AG09319 (cell line): Measurements from ENCODE around the gene MGST2.
A peak's percentile ranks its signal among the peaks of the same experiment; 100 is the strongest.

ENCODE experiments used
- DNase-seq: peaks from one replicate; pipeline ENCODE4 v3.0.0-alpha.2; 2010; ENCODE audit warnings: low read depth; ENCODE audit errors: extremely low read depth
- TF ChIP-seq, protein P1 (sequence below): IDR thresholded peaks from 2 replicates; pipeline ENCODE4 v1.5.1; 2011; ENCODE audit warnings: low read depth, mild to moderate bottlenecking, inconsistent platforms, low read length, moderate library complexity

Gene MGST2

DNA sequence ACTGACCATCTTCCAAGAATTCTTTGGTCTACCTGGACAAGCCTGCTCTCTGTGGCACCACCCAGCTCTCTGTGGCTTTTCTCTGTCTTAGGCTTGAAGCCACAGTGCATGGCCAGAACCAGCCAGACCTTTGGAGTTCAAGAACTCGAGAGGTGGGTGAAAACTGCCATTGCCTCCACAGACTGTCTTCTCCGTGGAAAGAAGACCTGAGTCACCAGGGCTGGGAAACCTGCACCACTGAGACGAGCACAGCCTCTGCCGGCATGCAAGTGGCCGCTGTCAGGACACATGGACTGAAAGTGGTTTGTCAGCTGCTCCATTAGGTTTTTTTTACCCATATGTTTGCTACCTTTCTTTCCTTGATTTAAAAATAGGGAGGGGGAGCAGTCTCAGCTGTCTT lies 74.5 kb downstream of the MGST2 start:
- TF ChIP-seq, protein P1, sequence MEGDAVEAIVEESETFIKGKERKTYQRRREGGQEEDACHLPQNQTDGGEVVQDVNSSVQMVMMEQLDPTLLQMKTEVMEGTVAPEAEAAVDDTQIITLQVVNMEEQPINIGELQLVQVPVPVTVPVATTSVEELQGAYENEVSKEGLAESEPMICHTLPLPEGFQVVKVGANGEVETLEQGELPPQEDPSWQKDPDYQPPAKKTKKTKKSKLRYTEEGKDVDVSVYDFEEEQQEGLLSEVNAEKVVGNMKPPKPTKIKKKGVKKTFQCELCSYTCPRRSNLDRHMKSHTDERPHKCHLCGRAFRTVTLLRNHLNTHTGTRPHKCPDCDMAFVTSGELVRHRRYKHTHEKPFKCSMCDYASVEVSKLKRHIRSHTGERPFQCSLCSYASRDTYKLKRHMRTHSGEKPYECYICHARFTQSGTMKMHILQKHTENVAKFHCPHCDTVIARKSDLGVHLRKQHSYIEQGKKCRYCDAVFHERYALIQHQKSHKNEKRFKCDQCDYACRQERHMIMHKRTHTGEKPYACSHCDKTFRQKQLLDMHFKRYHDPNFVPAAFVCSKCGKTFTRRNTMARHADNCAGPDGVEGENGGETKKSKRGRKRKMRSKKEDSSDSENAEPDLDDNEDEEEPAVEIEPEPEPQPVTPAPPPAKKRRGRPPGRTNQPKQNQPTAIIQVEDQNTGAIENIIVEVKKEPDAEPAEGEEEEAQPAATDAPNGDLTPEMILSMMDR = no peak
- DNase-seq = no peak

DNA sequence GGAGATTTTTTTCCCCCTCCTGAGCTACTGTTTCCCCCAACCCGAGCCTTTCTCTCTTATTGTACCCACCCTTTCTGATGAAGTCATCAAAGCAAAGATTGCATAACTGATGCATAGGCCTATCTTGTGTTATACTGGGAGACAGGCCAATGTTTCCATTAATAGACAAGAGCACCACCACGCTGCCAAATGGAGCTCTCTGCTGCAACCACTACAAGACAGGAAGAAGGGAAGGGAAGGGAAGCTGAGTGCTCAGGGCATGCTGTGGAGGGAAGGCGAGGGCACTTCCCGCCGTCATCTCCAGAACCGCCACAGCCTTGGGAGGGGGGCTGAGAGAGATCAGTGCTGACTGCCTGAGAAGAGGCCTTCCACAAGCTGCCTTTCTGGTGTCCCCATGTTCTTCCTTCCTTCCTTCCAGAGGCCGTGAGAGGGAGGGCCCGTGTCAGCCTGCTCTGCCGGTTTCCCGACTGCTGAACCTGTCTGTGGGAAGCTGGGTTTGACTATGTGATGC lies 75.0 kb downstream of the MGST2 start:
- peak; percentile 66 for DNase-seq
- TF ChIP-seq, protein P1 = peak; percentile 32

DNA sequence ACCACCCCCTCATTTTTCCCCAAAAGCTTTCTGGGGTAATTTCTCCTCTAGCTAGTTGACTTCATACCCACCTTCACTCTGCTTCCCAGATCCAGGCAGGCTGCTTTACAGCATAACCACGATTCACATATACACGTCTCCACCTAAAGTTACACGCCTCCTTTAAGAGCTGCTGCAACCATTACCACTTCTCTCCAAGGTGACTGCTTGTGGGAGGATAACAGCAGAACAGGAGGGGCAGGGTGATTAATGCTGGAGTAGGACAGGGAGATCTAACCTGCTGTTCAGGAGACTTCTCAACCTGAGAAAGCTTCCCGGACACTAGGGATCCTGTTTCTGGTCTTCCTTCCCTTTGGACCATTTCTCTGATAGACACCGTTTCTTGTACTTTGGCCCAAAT lies 77.4 kb downstream of the MGST2 start:
- TF ChIP-seq, protein P1 = no peak

DNA sequence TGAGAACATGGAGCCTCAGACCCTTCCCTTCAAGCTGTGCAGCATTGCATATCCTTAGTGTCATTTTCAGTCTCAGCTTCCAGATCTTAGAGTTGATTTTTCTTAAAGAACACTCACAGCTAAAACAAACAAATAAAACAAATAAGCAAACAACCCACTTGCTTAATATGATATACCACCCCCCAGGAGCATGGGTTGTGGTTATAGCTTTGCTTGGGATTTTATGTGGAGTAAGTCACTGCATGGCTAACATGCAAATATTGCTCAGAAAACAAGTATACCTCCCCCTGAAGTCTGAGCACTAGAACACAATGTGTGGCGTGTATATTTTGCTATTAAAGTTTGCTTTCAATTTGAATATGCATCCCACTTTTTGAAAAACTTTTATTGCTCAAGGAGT lies 78.6 kb downstream of the MGST2 start:
- DNase-seq = no peak
- TF ChIP-seq, protein P1 = no peak

More for the DNA sequence above, 77.4 kb downstream of the MGST2 start:
- DNase-seq = no peak

DNA sequence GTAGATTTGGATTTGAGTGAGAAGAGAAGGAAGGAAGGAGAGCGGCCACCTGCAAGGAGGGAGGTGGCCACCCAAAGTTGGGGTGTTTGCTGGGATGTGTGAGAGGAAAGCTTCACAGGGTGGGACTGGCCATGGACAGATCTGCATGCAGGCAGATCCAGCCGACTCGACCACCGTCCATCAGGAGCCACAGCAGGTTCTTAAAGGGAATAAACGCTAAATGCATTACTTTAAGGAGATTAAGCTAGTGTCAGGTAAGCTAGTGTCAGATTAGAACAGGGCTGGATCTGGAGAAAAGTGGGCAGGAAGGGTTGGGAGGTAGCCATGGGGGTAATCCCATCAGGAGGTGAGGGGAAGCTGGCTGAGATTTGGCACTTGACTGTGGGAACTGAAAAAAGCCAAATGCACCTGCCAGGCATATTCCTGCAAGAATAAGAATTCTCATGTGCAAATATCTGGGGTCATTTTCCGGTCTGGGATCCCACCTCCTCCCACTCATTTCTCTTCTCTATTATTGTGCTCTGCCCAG lies 79.6 kb downstream of the MGST2 start:
- no peak for DNase-seq
- TF ChIP-seq, protein P1 = no peak

DNA sequence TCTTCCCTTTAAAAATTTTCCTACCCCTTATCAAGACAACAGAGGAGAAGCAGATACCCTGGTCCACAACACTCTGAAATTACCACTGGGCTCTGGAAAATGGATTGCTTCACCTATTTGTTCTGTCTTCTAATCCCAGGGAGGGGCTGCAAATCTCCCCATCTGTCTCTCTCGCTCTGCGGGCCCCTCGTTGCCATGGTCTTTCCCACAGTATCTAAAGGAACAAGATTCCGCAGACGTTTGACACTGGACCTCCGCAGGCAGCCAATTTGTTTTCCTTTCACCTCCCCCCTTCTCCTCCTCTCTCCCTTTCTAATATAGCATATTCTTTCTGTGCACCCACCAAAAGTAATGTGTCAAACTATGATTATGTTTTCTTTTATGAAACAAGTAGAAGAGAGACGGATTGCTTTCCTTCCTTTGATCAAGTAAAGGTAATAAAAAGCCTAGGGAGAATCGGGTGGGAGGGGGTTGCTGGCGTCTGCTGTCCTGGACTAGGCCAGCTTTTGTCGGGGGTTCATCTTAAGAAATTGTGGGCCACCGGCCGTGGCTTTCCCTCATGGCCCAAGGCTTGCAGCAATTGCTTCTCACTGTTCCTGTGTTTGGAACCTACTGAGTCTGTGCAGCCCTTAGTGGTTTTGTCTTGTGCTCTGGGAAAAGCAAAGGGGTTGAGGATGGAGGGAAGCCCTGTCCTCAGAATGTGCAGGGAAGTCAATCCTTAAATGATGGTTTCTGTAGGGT lies 81.0 kb downstream of the MGST2 start:
- TF ChIP-seq, protein P1 = no peak
- DNase-seq = no peak

DNA sequence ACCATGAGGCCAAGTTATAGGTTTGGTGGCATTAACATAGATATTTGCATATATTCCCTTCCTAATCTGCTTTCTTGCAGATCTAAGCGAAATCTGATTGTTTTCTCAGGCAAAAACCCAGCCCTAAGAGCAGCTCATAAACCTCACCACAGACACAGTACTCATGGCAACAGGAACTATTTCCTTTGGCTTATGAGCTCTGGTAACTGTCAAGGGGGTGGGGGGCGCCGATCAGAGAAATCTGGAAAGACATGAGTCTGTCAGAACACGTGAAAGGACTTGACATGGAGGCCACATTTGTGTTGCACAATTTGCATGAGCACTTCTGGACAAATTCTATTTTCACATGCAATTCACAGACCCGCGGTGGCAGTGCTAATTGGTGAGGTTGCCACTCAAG lies 83.7 kb downstream of the MGST2 start:
- TF ChIP-seq, protein P1 = no peak
- no peak for DNase-seq
